ENCODE measurements around the gene TEC. TPM values are rescaled to one million over a fixed set of nuclear protein-coding genes. Genes with fewer than 3 reads are reported as not detected.
"Not testable (repeated sequence)": the region's sequence is repeated elsewhere in the genome, so short reads cannot be mapped to it uniquely, and the experiment has no call there.

TEC gene
- total and polyA plus RNA-seq, 10 donors: 1.9 to 15.3 (median 7.2) TPM

- WGBS, 5 donors: 89 to 98% (median 92%) methylated on average over 4 of the region's 4 CpGs
- H3K4me1 ChIP-seq: no peaks in the 10 kb centered on the region
Observed at GRCh38 chr4:48299560-48299959, 29.9 kb upstream of the TEC start.

GRCh38 chr4:48297256-48297846 lies 27.7 kb upstream of the TEC start:
- Histone ChIP-seq H3K27me3 (replicated peaks in 1 of 7) (no peaks in the 10 kb centered on the region), H3K4me1 (no peaks in the 10 kb centered on the region), H3K27ac (no peak overlapping the region), H3K4me3 (no peak overlapping the region), H3K9me3 (no peaks in the 10 kb centered on the region), H3K36me3 (no peaks in the 10 kb centered on the region)
- intact Hi-C loops (cut with DNase I; ENCODE audit: low total_unique reads): no loop called here
- no peak for DNase-seq
- 81 to 93% (median 83%) methylated on average over 2 of the region's 2 CpGs for WGBS, 5 donors
- TF ChIP-seq POLR2A (IDR thresholded peaks at IDR 0.05) (no peak), POLR2AphosphoS5 (IDR thresholded peaks at IDR 0.05) (no peak), CTCF (IDR thresholded peaks at IDR 0.05 in 8 of 11, conservative IDR thresholded peaks at IDR 0.05 in 3 of 11) (no peak)

More at GRCh38 chr4:48299560-48299959, 29.9 kb upstream of the TEC start:
- DNase-seq: no peak
- Histone ChIP-seq H3K27me3 (replicated peaks in 1 of 7) (no peaks in the 10 kb centered on the region), H3K4me3 (no peak overlapping the region), H3K36me3 (no peaks in the 10 kb centered on the region), H3K9me3 (no peaks in the 10 kb centered on the region), H3K27ac (no peak overlapping the region)
- TF ChIP-seq POLR2A (IDR thresholded peaks at IDR 0.05) (no peak), CTCF (IDR thresholded peaks at IDR 0.05 in 8 of 11, conservative IDR thresholded peaks at IDR 0.05 in 3 of 11) (no peak), POLR2AphosphoS5 (IDR thresholded peaks at IDR 0.05) (no peak)
- intact Hi-C loops (cut with DNase I; ENCODE audit: low total_unique reads): no loop called here

GRCh38 chr4:48296365-48296764 lies 26.7 kb upstream of the TEC start:
- 55 to 66% (median 58%) methylated on average over 6 of the region's 6 CpGs for WGBS, 5 donors

GRCh38 chr4:48295116-48295515 lies 25.5 kb upstream of the TEC start:
- no peak overlapping the region for H3K27ac ChIP-seq
- no peaks in the 10 kb centered on the region for H3K4me1 ChIP-seq
- no peak for TF ChIP-seq CTCF (IDR thresholded peaks at IDR 0.05 in 8 of 11, conservative IDR thresholded peaks at IDR 0.05 in 3 of 11)
- no peak for TF ChIP-seq POLR2AphosphoS5 (IDR thresholded peaks at IDR 0.05)
- no peak for TF ChIP-seq POLR2A (IDR thresholded peaks at IDR 0.05)
- H3K9me3 ChIP-seq: no peaks in the 10 kb centered on the region
- intact Hi-C loops (cut with DNase I; ENCODE audit: low total_unique reads): no loop called here
- no peak for DNase-seq
- H3K27me3 ChIP-seq (replicated peaks in 1 of 7): no peaks in the 10 kb centered on the region
- H3K4me3 ChIP-seq: no peak overlapping the region
- H3K36me3 ChIP-seq: no peaks in the 10 kb centered on the region

More at GRCh38 chr4:48296365-48296764, 26.7 kb upstream of the TEC start:
- Histone ChIP-seq H3K9me3 (no peaks in the 10 kb centered on the region), H3K4me3 (peak overlapping the region in 2 of 8 donors; percentile 8 to 47), H3K36me3 (no peaks in the 10 kb centered on the region), H3K4me1 (no peaks in the 10 kb centered on the region), H3K27me3 (replicated peaks in 1 of 7) (no peaks in the 10 kb centered on the region), H3K27ac (no peak overlapping the region)
- intact Hi-C loops (cut with DNase I; ENCODE audit: low total_unique reads): no loop called here
- TF ChIP-seq CTCF (IDR thresholded peaks at IDR 0.05 in 8 of 11, conservative IDR thresholded peaks at IDR 0.05 in 3 of 11) (no peak), POLR2A (IDR thresholded peaks at IDR 0.05) (no peak), POLR2AphosphoS5 (IDR thresholded peaks at IDR 0.05) (no peak)
- DNase-seq: peak; percentile 37

GRCh38 chr4:48292218-48292790 lies 22.7 kb upstream of the TEC start:
- H3K27ac ChIP-seq; H3K9me3 ChIP-seq; H3K4me1 ChIP-seq; H3K27me3 ChIP-seq (replicated peaks in 1 of 7); H3K4me3 ChIP-seq; intact Hi-C loops (cut with DNase I; ENCODE audit: low total_unique reads); H3K36me3 ChIP-seq: not testable (repeated sequence)
- DNase-seq: peak; percentile 62
- 82 to 97% (median 96%) methylated on average over 11 to 40 of the region's 40 CpGs for WGBS, 5 donors

Measured in spleen (tissue), 11 donors.